Measurements from ENCODE around the gene MMS22L.

- TF ChIP-seq POLR2A (IDR thresholded peaks at IDR 0.05; ENCODE audit: low read depth, low read length): no peak
- no peak for TF ChIP-seq POU2F2 (IDR thresholded peaks at IDR 0.05; ENCODE audit: low read depth, low read length)
- no peak for TF ChIP-seq TAF1 (IDR thresholded peaks at IDR 0.05; ENCODE audit: low read depth, low read length)
- TF ChIP-seq SPI1 (IDR thresholded peaks at IDR 0.05; ENCODE audit: low read depth, low read length): no peak
Observed at GRCh38 chr6:97214671-97215070, 68.3 kb downstream of the MMS22L start.
